Esophagus squamous epithelium (tissue), 4 donors: ENCODE results near the gene DNAH1.

Source experiments
- POLR2A ChIP-seq, 4 donors: fragments of 450-650 bp; IDR thresholded peaks; one replicate each; pipeline ENCODE4 v1.6.1; 2017; ENCODE audit warnings: antibody characterized with exemption in 4 of 4, mild to moderate bottlenecking in 4 of 4, moderate library complexity in 3 of 4
- TF ChIP-seq, protein P1 (sequence below), 6 experiments: fragments of 450-650 bp in 4 of 6; fragments of 200-600 bp in 2 of 6; sonication (generic) in 2 of 6; IDR thresholded peaks; one replicate each; pipeline ENCODE4 v1.5.1; 2016 to 2019; ENCODE audit warnings: antibody characterized with exemption in 6 of 6, mild to moderate bottlenecking in 4 of 6, moderate library complexity in 4 of 6

DNA sequence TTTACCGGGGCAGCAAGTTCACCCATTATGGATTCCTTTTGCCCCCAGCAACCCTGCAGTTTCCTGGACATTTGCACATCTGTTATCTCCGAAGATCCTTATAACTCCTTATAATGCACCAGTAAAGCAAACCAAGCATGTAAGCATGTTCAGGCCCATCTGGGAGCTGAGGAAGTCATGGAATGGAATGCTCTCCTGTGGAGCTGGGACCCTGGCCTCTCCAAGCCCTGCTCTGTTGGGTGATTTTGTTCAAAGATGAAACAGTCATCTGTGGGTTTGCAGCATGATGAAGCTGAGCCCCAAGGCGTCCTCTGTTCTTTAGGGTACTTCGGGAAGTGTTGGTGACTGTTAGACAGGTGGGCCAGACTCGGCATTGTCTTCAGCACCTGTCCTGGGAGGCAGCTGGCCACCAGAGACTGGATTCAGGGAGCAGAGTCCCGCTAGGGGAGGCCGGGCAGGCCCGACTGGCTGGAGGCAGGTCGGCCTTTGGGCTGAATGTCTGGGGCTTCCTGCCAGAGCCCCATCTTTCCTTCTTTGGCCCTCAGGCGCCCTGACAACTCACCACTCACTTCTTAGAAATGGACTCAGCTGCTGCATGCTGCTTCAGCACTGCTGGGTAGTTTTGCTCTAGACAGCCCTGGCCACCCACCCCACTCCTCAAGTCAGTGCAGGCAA lies 3.9 kb downstream of the DNAH1 start:
- TF ChIP-seq, protein P1, sequence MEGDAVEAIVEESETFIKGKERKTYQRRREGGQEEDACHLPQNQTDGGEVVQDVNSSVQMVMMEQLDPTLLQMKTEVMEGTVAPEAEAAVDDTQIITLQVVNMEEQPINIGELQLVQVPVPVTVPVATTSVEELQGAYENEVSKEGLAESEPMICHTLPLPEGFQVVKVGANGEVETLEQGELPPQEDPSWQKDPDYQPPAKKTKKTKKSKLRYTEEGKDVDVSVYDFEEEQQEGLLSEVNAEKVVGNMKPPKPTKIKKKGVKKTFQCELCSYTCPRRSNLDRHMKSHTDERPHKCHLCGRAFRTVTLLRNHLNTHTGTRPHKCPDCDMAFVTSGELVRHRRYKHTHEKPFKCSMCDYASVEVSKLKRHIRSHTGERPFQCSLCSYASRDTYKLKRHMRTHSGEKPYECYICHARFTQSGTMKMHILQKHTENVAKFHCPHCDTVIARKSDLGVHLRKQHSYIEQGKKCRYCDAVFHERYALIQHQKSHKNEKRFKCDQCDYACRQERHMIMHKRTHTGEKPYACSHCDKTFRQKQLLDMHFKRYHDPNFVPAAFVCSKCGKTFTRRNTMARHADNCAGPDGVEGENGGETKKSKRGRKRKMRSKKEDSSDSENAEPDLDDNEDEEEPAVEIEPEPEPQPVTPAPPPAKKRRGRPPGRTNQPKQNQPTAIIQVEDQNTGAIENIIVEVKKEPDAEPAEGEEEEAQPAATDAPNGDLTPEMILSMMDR (IDR thresholded peaks at IDR 0.05): no peak
- no peak for TF ChIP-seq POLR2A (IDR thresholded peaks at IDR 0.05)
